Right ventricle myocardium inferior (tissue), 1 donor: ENCODE data around the gene MLEC. TPM values are rescaled to one million over a fixed set of nuclear protein-coding genes. Genes with fewer than 3 reads are reported as not detected.

Source experiments
- ATAC-seq: fragments of 200-7000 bp; cut with Tn5 transposase; one replicate; pipeline ENCODE4 v1.9.1; 2020; ENCODE audit warnings: mild to moderate bottlenecking, moderate library complexity
- DNase-seq: peaks from one replicate; pipeline ENCODE4 v3.0.0; 2021; ENCODE audit errors: missing footprints
- intact Hi-C: fragments of 100-400 bp; cut with DNase I; formaldehyde crosslinking; loops from one replicate; pipeline ENCODE4 v1.11.0; 2022
- total RNA-seq: library from RNA; stranded (reverse); fragmentation: NEBNext Ultra II Directional; extraction: Animal tissue kit (Norgen Biotek cat#: 25700); gene quantifications from one replicate; pipeline ENCODE4 v1.2.1, GENCODE V29; 2021
- donor health status: DM: no; HTN: yes; CAD: no; lungs with severe emphysema.

The MLEC gene
- total RNA-seq, 1 donor from 2014 or later, result 128 TPM

DNA sequence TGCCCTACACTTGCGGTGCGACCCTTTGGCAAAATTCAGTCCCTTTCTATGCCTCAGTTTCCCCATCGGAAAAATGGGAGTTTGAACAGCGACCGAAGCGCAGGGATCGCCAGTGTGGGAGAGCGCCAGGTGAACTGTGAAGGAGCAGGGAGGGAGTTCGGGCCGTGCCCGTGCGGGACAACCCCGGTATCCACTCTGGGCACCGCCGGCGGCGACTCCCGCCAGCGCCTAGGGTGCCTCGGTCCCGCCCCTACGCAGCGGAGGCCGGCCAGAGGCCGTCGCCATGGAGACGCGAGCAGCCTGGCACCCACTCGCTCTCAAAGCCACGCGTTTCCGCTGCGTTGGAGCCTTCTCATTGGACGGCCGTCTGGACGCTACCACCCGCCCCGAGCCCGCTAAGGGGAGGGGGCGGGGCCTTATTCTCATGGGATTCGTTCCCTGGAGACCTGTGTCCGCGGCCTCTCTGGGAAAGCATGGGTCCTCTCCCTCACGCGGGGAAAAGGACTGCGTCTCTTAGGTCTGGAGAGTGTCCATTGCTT, 729 bp upstream of the MLEC start:
- intact Hi-C loops, result loop anchor here (2.0 to 5.0 kb wide), 2 partner anchors 31 to 159 kb away; partner anchors contain the start of gene COQ5
- peak; percentile 94 for ATAC-seq

GRCh38 chr12:120687578-120688289, 785 bp downstream of the MLEC start:
- intact Hi-C loops, result loop anchor here (2.0 to 5.0 kb wide), 2 partner anchors 33 to 160 kb away; partner anchors contain the start of gene COQ5
- ATAC-seq (no peak), DNase-seq (no peak)

More for the DNA sequence above, 729 bp upstream of the MLEC start:
- DNase-seq, result peak; percentile 100

DNA sequence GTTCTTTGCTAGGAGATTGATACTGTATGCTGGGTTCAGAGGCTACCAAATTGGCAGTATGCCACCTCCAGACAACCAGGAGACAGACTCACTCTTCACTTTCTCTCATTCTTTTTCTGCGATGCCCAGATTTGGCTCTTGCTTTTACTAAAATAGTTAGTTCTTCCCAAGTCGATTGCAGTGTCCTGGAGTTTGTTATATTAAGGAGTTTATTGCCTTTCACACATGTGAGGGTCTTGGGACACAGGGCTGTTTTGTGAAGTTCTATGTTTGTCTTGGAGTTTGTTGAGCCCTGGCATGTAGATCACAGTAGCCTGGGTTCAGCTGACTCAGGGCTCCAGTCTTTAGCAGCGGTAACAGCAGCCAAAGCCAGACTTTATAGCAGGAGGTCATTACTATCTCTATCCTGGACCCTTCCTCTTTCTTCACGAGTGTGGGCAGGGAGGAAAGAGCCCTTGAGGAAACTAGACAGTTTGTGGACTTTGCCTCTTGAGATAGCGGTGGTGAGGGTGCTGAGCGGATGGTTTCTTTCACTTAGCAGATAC, 1.6 kb downstream of the MLEC start:
- no peak for DNase-seq
- intact Hi-C loops, result loop anchor here (5.0 kb wide), 1 partner anchor 161 kb away; the partner anchor contains the start of gene COQ5
- ATAC-seq, result no peak

GRCh38 chr12:120689397-120690082, 2.6 kb downstream of the MLEC start:
- ATAC-seq, result no peak
- intact Hi-C loops, result loop anchor here (5.0 kb wide), 1 partner anchor 162 kb away; the partner anchor contains the start of gene COQ5

GRCh38 chr12:120690083-120690450, 3.1 kb downstream of the MLEC start:
- ATAC-seq, result no peak
- intact Hi-C loops, result no loop called here
- DNase-seq, result no peak

More at GRCh38 chr12:120689397-120690082, 2.6 kb downstream of the MLEC start:
- no peak for DNase-seq

- ATAC-seq (no peak), DNase-seq (no peak)
- intact Hi-C loops, result no loop called here
Measured at GRCh38 chr12:120690978-120691377, 4.0 kb downstream of the MLEC start.

- intact Hi-C loops, result no loop called here
- DNase-seq (no peak), ATAC-seq (no peak)
Measured at GRCh38 chr12:120692524-120693033, 5.6 kb downstream of the MLEC start.

DNA sequence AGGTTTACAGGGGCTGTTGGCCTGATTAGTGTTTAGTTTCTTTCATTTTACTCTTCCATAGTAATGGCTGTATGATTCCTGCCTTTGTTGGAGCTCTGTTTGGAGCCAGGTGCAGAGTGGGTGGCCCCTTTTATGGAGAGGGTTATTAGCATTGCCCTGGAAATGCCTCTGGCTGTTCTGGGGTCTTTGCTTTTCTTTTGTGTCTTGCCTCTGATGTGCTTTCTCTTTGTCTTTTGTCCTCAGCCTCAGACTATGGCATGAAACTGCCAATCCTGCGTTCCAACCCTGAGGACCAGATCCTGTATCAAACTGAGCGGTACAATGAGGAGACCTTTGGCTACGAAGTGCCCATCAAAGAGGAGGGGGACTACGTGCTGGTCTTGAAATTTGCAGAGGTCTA, 6.9 kb downstream of the MLEC start:
- intact Hi-C loops, result no loop called here
- ATAC-seq (no peak), DNase-seq (no peak)

- ATAC-seq (no peak), DNase-seq (no peak)
- intact Hi-C loops, result no loop called here
Measured at GRCh38 chr12:120696626-120697025, 9.7 kb downstream of the MLEC start.

GRCh38 chr12:120697344-120697743, 10.4 kb downstream of the MLEC start:
- ATAC-seq (no peak), DNase-seq (no peak)
- intact Hi-C loops, result no loop called here

DNA sequence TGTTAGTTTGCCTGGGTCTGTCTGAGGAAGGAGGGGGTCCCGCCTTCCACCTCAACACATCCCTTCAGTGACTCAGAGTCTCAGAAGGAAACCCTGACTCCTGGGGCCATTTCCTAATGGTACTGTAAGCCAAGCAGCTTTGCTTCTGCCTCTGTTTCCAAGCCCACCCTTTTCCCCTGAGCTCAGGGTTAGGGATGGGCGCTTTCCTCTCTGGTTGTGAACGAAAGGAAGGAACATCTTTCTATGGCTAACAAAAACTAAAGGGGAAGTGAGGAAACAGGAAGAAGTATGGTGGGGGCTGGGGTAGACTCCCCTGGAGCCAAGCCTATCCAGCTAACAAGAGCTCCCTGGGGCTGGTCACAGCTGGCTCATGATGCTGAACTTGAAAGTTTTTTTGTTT, 11.7 kb downstream of the MLEC start:
- intact Hi-C loops, result no loop called here
- DNase-seq, result peak; percentile 68

GRCh38 chr12:120699553-120699952, 12.6 kb downstream of the MLEC start:
- DNase-seq (no peak), ATAC-seq (no peak)
- intact Hi-C loops, result no loop called here

More for the DNA sequence above, 11.7 kb downstream of the MLEC start:
- ATAC-seq, result peak; percentile 53

DNA sequence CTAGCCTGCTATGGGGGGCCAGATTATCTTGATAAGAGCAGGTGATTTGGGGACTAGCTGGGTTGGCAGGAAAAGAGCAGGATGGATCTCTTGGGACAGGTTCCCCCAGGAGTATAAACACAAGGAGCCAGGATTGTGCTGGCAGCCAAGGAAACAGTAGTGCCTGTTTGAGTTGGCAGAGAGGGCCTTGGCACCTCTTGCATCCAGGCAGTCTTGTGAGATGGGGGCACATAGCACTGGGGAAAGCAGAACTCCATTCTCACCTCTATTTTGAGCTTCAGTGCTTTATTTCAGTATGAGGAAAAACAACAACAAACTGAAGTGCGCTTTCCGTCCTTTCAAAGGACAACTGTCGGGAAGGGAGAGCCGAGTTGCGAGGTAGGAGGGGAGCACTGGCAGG, 13.9 kb downstream of the MLEC start:
- DNase-seq, result no peak
- intact Hi-C loops, result no loop called here
- ATAC-seq, result no peak

DNA sequence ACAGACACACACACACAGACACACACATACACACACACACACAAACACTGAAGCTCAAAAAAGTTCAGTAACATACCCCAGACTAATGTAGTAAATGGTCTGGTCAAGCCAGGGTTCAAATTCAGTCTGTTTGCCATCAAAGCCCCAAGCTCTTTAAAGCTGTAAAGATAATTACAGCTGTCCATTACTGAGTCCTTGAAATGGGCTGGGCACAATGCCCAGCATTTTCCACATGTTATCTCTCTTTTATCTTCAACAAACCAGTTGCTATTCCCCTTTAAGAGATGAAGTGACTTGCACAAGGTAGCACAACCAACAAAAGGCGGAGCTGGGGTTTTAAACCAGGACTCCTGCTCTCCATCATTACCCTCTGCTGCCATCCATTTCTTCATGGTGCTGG, 15.7 kb downstream of the MLEC start:
- ATAC-seq (no peak), DNase-seq (no peak)
- intact Hi-C loops, result no loop called here

DNA sequence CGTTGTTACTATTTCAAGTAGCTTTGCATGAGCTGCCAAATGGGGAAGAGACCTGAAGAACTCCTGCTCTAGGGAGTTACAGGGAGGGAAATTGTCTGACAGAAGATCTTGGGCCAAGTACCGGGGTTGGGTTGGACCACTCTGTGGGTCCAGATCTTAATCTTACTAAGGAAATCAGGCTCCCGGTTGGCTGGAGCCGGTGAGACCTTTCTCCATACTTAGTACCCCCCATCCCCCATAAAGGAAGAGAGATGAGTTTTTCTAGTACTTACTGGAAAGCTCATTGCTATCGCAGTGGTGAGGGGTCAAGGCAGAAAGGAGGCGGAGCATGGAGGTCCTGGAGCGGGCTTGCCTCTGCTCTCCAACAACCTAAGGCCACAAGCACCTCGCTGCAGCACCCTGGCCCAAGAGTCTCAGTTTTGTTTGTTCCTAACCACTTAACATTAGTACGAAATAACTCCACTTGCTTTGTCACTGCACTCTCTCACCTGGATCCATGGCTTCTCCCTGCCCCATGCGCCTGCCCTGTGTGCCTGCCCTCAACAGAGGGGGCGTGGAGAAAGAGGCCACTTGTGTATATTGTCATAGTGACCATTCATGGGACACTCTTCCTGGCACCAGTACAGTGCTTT, 16.5 kb downstream of the MLEC start:
- intact Hi-C loops, result no loop called here
- DNase-seq (no peak), ATAC-seq (no peak)

- intact Hi-C loops, result no loop called here
- ATAC-seq (no peak), DNase-seq (no peak)
Measured at GRCh38 chr12:120705618-120706017, 18.7 kb downstream of the MLEC start.

DNA sequence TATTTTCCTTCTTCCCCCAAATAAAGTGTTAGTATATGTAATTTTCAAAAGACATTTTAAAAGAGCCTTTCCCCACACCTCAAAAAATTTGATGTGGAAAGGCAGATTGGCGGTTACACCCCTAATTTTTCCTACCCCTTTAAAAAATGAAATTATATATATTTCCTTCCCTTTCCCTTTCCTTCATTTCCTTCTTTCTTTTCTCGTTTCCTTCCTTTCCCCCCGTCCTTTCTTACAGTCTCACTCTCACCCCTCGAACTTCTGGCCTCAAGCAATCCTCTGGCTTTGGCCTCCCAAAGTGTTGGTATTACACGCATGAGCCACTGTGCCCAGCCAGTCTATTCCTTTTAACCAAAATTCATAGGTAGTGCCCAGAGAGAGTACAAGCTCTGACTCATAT, 19.1 kb downstream of the MLEC start:
- no peak for DNase-seq
- no peak for ATAC-seq
- intact Hi-C loops, result no loop called here

- DNase-seq, result no peak
- intact Hi-C loops, result no loop called here
- ATAC-seq, result no peak
Measured at GRCh38 chr12:120708651-120709050, 21.7 kb downstream of the MLEC start.
